K562 (cell line): ENCODE results near the gene NRARP. TPM values are rescaled to one million over a fixed set of nuclear protein-coding genes. Genes with fewer than 3 reads are reported as not detected.

ENCODE experiments used
- ADNP ChIP-seq: fragments of 200-800 bp; sonication (Bioruptor generic); IDR thresholded peaks from 2 replicates; pipeline ENCODE4 v1.6.1; 2016; ENCODE audit warnings: missing genetic modification characterization, missing compliant biosample characterization
- CBFA2T3 ChIP-seq: fragments of 450-650 bp; IDR thresholded peaks from 2 replicates; pipeline ENCODE4 v1.6.1; 2017
- FOXK2 ChIP-seq, 2 experiments: fragments of 450-650 bp; IDR thresholded peaks in 1 of 2; conservative IDR thresholded peaks in 1 of 2; 2 replicates each; pipeline ENCODE4 v1.6.1; 2016; ENCODE audit warnings: low read depth in 2 of 2, mild to moderate bottlenecking in 1 of 2
- GABPB2 ChIP-seq: fragments of 250-450 bp; sonication (Bioruptor Pico); conservative IDR thresholded peaks from 2 replicates; pipeline ENCODE4 v1.5.1; 2021; ENCODE audit warnings: mild to moderate bottlenecking
- GTF2A2 ChIP-seq: IDR thresholded peaks from 2 replicates; pipeline ENCODE4 v1.6.1; 2016; ENCODE audit warnings: mild to moderate bottlenecking, missing genetic modification characterization, missing compliant biosample characterization
- HDAC2 ChIP-seq: fragments of 450-650 bp; IDR thresholded peaks from 2 replicates; pipeline ENCODE4 v1.6.1; 2016; ENCODE audit warnings: mild to moderate bottlenecking
- KHSRP ChIP-seq: fragments of 450-650 bp; IDR thresholded peaks from 2 replicates; pipeline ENCODE4 v1.6.1; 2017
- MAFK ChIP-seq: IDR thresholded peaks from 2 replicates; pipeline ENCODE4 v1.6.1; 2011; ENCODE audit warnings: low read length, improper control_type of control experiment
- NR1H2 ChIP-seq: sonication (generic); formaldehyde crosslinking; IDR thresholded peaks from 2 replicates; pipeline ENCODE4 v1.4.0; 2020; ENCODE audit warnings: mild to moderate bottlenecking, missing genetic modification reagents
- PHB ChIP-seq: fragments of 250-450 bp; sonication (Bioruptor Pico); IDR thresholded peaks from 2 replicates; pipeline ENCODE4 v1.5.0; 2021
- RB1 ChIP-seq: fragments of 450-650 bp; IDR thresholded peaks from 2 replicates; pipeline ENCODE4 v1.6.1; 2017; ENCODE audit warnings: low read depth, mild to moderate bottlenecking
- SAP30 ChIP-seq: fragments of 200-600 bp; sonication (generic); IDR thresholded peaks from 2 replicates; pipeline ENCODE4 v1.6.1; 2012; ENCODE audit warnings: borderline replicate concordance, low read depth, mild to moderate bottlenecking, moderate library complexity, low read length, control low read depth, inconsistent platforms; ENCODE audit not compliant: insufficient read depth, poor library complexity, severe bottlenecking
- SMAD2 ChIP-seq: fragments of 150-350 bp; IDR thresholded peaks from 2 replicates; pipeline ENCODE4 v1.6.1; 2014; ENCODE audit warnings: low read depth, mild to moderate bottlenecking, low read length
- SMARCB1 ChIP-seq: IDR thresholded peaks from 2 replicates; pipeline ENCODE4 v1.6.1; 2011; ENCODE audit warnings: improper control_type of control experiment, low read depth; ENCODE audit not compliant: insufficient read length
- TBL1XR1 ChIP-seq, 2 experiments: IDR thresholded peaks; 2 replicates each; pipeline ENCODE4 v1.6.1; 2012; ENCODE audit warnings: improper control_type of control experiment in 2 of 2, low read length in 2 of 2, mild to moderate bottlenecking in 1 of 2
- ZKSCAN3 ChIP-seq: fragments of 250-450 bp; sonication (Bioruptor Pico); IDR thresholded peaks from 2 replicates; pipeline ENCODE4 v1.4.0; 2020
- ZNF253 ChIP-seq: fragments of 250-450 bp; sonication (Bioruptor Pico); conservative IDR thresholded peaks from 2 replicates; pipeline ENCODE4 v1.6.1; 2021; ENCODE audit warnings: mild to moderate bottlenecking
- ZNF644 ChIP-seq: fragments of 200-800 bp; sonication (Bioruptor generic); IDR thresholded peaks from 2 replicates; pipeline ENCODE4 v1.6.1; 2016; ENCODE audit warnings: low read depth, missing genetic modification characterization, missing compliant biosample characterization
- polyA plus RNA-seq, 8 experiments: library from polyadenylated mRNA; depleted of rRNA in 4 of 8; stranded (reverse) in 5 of 8; unstranded in 3 of 8; fragments of >200 nt; fragmentation: Nextera tagmentation in 2 of 8; fragmentation: Illumina TruSeq in 1 of 8; extraction: Ambion mirVana in 2 of 8; extraction: Trizol in 1 of 8; gene quantifications; 2 replicates each; pipeline versions ENCODE4 v1.2.1 to v1.2.3, GENCODE V29; 2011 to 2014; ENCODE audit warnings: inconsistent platforms in 1 of 8, missing spikeins in 1 of 8
- total RNA-seq, 7 experiments: library from RNA; depleted of rRNA in 6 of 7; stranded (reverse); fragments of >200 nt in 6 of 7; fragmentation: Illumina TruSeq in 2 of 7; extraction: Trizol in 2 of 7; gene quantifications; 2 replicates each; pipeline versions ENCODE4 v1.2.1 to v1.2.3, GENCODE V29; 2011 to 2021; ENCODE audit warnings: low replicate concordance in 1 of 7
- TF ChIP-seq, protein P1 (sequence below): sonication (generic); formaldehyde crosslinking; IDR thresholded peaks from 2 replicates; pipeline ENCODE4 v1.8.0; 2022; ENCODE audit warnings: mild to moderate bottlenecking, missing genetic modification reagents
- TF ChIP-seq, protein P2 (sequence below), 2 experiments: fragments of 200-800 bp in 1 of 2; sonication (Bioruptor generic) in 1 of 2; sonication (generic) in 1 of 2; formaldehyde crosslinking in 1 of 2; IDR thresholded peaks in 1 of 2; conservative IDR thresholded peaks in 1 of 2; 2 replicates each; pipeline versions ENCODE4 v1.5.0 to v1.6.1; 2016 to 2020; ENCODE audit warnings: missing compliant biosample characterization in 1 of 2, missing genetic modification characterization in 1 of 2, missing genetic modification reagents in 1 of 2
- TF ChIP-seq, protein P3 (sequence below), 2 experiments: IDR thresholded peaks; 2 replicates each; pipeline ENCODE4 v1.6.1; 2011; ENCODE audit warnings: borderline replicate concordance in 1 of 2, control low read depth in 1 of 2, low read depth in 1 of 2, low read length in 1 of 2, mild to moderate bottlenecking in 1 of 2, mixed read lengths in 1 of 2, moderate library complexity in 1 of 2; ENCODE audit not compliant: insufficient read depth in 1 of 2, insufficient read length in 1 of 2, poor library complexity in 1 of 2, severe bottlenecking in 1 of 2; ENCODE audit errors: extremely low read depth in 1 of 2
- TF ChIP-seq, protein P4 (sequence below): fragments of 450-650 bp; IDR thresholded peaks from 2 replicates; pipeline ENCODE4 v1.7.0; 2016; ENCODE audit warnings: borderline replicate concordance

Gene NRARP
- total and polyA plus RNA-seq, 9 of the 15 experiments (the other 6 are each of a cell fraction or from before 2014, with no cell fraction given): 2.0 to 24.5 (median 7.2) TPM; not detected in 2

DNA sequence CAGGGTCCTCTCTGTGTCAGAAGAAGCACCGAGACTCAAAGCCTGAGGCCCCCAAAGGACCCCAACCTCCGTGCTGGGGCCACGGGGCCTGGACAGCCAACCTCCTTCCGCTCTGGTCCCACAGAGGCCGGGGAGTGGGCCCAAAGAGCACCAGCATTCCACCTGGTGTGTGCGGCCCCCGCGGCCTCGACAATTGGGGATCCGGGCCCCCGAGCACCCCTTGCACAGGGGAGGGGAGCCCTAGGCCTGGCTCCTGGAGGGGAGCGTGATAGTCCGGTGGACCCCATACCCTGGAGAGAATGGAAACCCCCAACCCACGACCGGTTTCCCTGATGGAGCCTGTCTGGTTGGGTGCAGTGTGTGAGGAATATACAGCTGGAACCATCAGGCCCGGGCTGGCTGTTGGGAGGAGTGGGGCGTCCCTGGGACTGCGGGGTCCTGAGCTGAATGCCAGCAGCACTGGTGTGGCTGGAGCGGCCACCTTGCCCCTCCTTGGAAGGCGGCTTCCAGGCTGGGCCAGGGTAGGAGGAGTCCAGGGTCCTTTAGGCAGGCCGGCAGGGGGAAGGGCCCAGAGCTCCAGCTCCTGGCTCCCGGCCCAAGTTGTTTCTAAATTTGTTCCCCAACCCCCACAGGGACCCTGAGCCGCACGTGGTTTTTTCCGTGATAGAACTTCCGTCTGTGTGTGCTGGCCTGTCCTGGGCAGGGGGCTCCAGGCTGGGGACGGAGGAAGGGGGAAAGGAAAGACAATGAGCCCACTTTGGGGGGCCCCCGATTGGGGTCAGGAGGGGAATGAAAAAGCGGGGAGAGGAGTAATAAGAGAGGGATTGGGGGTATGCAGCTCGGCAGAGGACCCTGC is 25.4 kb downstream of the NRARP start (continued):
- TF ChIP-seq, protein P1, sequence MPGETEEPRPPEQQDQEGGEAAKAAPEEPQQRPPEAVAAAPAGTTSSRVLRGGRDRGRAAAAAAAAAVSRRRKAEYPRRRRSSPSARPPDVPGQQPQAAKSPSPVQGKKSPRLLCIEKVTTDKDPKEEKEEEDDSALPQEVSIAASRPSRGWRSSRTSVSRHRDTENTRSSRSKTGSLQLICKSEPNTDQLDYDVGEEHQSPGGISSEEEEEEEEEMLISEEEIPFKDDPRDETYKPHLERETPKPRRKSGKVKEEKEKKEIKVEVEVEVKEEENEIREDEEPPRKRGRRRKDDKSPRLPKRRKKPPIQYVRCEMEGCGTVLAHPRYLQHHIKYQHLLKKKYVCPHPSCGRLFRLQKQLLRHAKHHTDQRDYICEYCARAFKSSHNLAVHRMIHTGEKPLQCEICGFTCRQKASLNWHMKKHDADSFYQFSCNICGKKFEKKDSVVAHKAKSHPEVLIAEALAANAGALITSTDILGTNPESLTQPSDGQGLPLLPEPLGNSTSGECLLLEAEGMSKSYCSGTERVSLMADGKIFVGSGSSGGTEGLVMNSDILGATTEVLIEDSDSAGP: no peak
- TF ChIP-seq, protein P2, sequence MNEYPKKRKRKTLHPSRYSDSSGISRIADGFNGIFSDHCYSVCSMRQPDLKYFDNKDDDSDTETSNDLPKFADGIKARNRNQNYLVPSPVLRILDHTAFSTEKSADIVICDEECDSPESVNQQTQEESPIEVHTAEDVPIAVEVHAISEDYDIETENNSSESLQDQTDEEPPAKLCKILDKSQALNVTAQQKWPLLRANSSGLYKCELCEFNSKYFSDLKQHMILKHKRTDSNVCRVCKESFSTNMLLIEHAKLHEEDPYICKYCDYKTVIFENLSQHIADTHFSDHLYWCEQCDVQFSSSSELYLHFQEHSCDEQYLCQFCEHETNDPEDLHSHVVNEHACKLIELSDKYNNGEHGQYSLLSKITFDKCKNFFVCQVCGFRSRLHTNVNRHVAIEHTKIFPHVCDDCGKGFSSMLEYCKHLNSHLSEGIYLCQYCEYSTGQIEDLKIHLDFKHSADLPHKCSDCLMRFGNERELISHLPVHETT (CRISPR knock-in tag; conservative IDR thresholded peaks at IDR 0.05 in 1 of 2, IDR thresholded peaks at IDR 0.05 in 1 of 2): no peak
- TF ChIP-seq GABPB2 (CRISPR knock-in tag) (no peak), GTF2A2 (tag) (no peak), FOXK2 (conservative IDR thresholded peaks at IDR 0.05 in 1 of 2, IDR thresholded peaks at IDR 0.05 in 1 of 2; ENCODE audit: low read depth in 2 of 2) (peak; percentile 52 to 67; a peak in 1 of 4 replicates), ZNF253 (CRISPR knock-in tag) (no peak), SAP30 (no peak), ZNF644 (tag) (no peak), ZKSCAN3 (no peak), SMAD2 (no peak), RB1 (no peak), CBFA2T3 (0 out of 2 replicates have a peak, but pooled peaks have one; percentile 7), ADNP (no peak), KHSRP (no peak), NR1H2 (CRISPR knock-in tag) (no peak), SMARCB1 (no peak), PHB (CRISPR knock-in tag) (no peak), HDAC2 (no peak; the same call in 1 of the 2 replicates), MAFK (no peak), TBL1XR1 (IDR thresholded peaks at IDR 0.05; ENCODE audit: low read length in 2 of 2) (peak in 1 of 2 experiments; percentile 47; a peak in 2 of 4 replicates)
- TF ChIP-seq, protein P3, sequence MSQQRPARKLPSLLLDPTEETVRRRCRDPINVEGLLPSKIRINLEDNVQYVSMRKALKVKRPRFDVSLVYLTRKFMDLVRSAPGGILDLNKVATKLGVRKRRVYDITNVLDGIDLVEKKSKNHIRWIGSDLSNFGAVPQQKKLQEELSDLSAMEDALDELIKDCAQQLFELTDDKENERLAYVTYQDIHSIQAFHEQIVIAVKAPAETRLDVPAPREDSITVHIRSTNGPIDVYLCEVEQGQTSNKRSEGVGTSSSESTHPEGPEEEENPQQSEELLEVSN (IDR thresholded peaks at IDR 0.05; ENCODE audit: borderline replicate concordance in 1 of 2, extremely low read depth in 1 of 2, insufficient read depth in 1 of 2, insufficient read length in 1 of 2, low read depth in 1 of 2, low read length in 1 of 2, poor library complexity in 1 of 2, severe bottlenecking in 1 of 2): peak in 1 of 2 experiments; percentile 27
- TF ChIP-seq, protein P4, sequence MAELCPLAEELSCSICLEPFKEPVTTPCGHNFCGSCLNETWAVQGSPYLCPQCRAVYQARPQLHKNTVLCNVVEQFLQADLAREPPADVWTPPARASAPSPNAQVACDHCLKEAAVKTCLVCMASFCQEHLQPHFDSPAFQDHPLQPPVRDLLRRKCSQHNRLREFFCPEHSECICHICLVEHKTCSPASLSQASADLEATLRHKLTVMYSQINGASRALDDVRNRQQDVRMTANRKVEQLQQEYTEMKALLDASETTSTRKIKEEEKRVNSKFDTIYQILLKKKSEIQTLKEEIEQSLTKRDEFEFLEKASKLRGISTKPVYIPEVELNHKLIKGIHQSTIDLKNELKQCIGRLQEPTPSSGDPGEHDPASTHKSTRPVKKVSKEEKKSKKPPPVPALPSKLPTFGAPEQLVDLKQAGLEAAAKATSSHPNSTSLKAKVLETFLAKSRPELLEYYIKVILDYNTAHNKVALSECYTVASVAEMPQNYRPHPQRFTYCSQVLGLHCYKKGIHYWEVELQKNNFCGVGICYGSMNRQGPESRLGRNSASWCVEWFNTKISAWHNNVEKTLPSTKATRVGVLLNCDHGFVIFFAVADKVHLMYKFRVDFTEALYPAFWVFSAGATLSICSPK: no peak
